SH-SY5Y (cell line): Measurements from ENCODE around the gene CDH1.

Source experiments
- GATA2 ChIP-seq: IDR thresholded peaks from 2 replicates; pipeline ENCODE4 v1.6.1; 2011; ENCODE audit warnings: mild to moderate bottlenecking, low read depth, low read length
- GATA3 ChIP-seq: IDR thresholded peaks from 2 replicates; pipeline ENCODE4 v1.6.1; 2011; ENCODE audit warnings: low read depth, mild to moderate bottlenecking, low read length, moderate library complexity

GRCh38 chr16:68848786-68849185 is 111.7 kb downstream of the CDH1 start:
- TF ChIP-seq GATA3 (no peak), GATA2 (no peak)
